Aorta (tissue), 5 donors: ENCODE measurements around the gene PRND. TPM values are rescaled to one million over a fixed set of nuclear protein-coding genes. Genes with fewer than 3 reads are reported as not detected.

Experiments
- ATAC-seq: fragments of 200-7000 bp; cut with Tn5 transposase; one replicate; pipeline ENCODE4 v1.9.1; 2022; ENCODE audit warnings: moderate library complexity; ENCODE audit not compliant: low FRiP score
- DNase-seq, 2 donors: peaks; one replicate each; pipeline ENCODE4 v3.0.0-alpha.2; 2020
- H3K27ac ChIP-seq, 2 donors: one replicate each; pipeline ENCODE4 v1.5.1; 2013; ENCODE audit warnings: low read length in 2 of 2, mild to moderate bottlenecking in 2 of 2, moderate library complexity in 2 of 2, control low read depth in 1 of 2, inconsistent platforms in 1 of 2, low read depth in 1 of 2
- H3K27me3 ChIP-seq, 2 donors: one replicate each; pipeline ENCODE4 v1.6.1; 2013; ENCODE audit warnings: control low read depth in 1 of 2, low read length in 1 of 2, mild to moderate bottlenecking in 1 of 2, moderate library complexity in 1 of 2; ENCODE audit not compliant: insufficient read depth in 2 of 2, control insufficient read depth in 1 of 2
- H3K36me3 ChIP-seq, 2 donors: one replicate each; pipeline ENCODE4 v1.6.1; 2013; ENCODE audit warnings: control low read depth in 1 of 2, low read length in 1 of 2, mild to moderate bottlenecking in 1 of 2; ENCODE audit not compliant: insufficient read depth in 2 of 2, control insufficient read depth in 1 of 2
- H3K4me1 ChIP-seq, 2 donors: one replicate each; pipeline ENCODE4 v1.6.1; 2013; ENCODE audit warnings: low read length in 2 of 2, control low read depth in 1 of 2, mild to moderate bottlenecking in 1 of 2, moderate library complexity in 1 of 2; ENCODE audit not compliant: insufficient read depth in 2 of 2, control insufficient read depth in 1 of 2
- H3K4me3 ChIP-seq, 2 donors: one replicate each; pipeline ENCODE4 v1.5.1; 2013; ENCODE audit warnings: low read length in 2 of 2, control low read depth in 1 of 2, mild to moderate bottlenecking in 1 of 2
- H3K9me3 ChIP-seq: one replicate; pipeline ENCODE4 v1.6.1; 2013; ENCODE audit warnings: mild to moderate bottlenecking, low read length; ENCODE audit not compliant: control insufficient read depth
- WGBS, 2 donors: extraction: QIAGEN DNeasy Blood & Tissue Kit; methylation state at CpG; one replicate each; pipeline ENCODE4 v1.1.7; 2013; 5-methylcytosine and 5-hydroxymethylcytosine counted together
- intact Hi-C, 2 donors: fragments of 100-400 bp; cut with DNase I; formaldehyde crosslinking; loops; one replicate each; pipeline versions ENCODE4 v1.14.2 to v1.15.0; 2022
- polyA plus RNA-seq, 2 donors: library from polyadenylated mRNA; stranded (reverse); fragments of 200-250 nt; gene quantifications; one replicate each; pipeline ENCODE4 v1.2.3, GENCODE V29; 2013
- total RNA-seq, 2 donors: library from RNA; stranded (reverse); fragmentation: NEBNext Ultra II Directional; extraction: Animal tissue kit (Norgen Biotek cat#: 25700); gene quantifications; one replicate each; pipeline ENCODE4 v1.2.1, GENCODE V29; 2021
- donor health status: healthy with polysubstance abuse.
- donor health status: Bipolar disorder and iron deficiency.
- donor health status: DM: no; HTN: no; CAD: no.
- donor health status: DM: no; HTN: no; CAD: no.
- donor health status: DM: yes; HTN: yes; CAD: no.

The PRND gene
- total and polyA plus RNA-seq, 4 donors = 1.3 TPM; not detected in 3

GRCh38 chr20:4713401-4713800, 8.3 kb upstream of the PRND start:
- H3K27me3 ChIP-seq = no peaks in the 10 kb centered on the region
- DNase-seq (no peak), ATAC-seq (no peak)
- 88 to 89% methylated on average over 7 of the region's 7 CpGs for WGBS, 2 donors
- intact Hi-C loops = no loop called here
- no peak overlapping the region for H3K4me3 ChIP-seq
- no peaks in the 10 kb centered on the region for H3K4me1 ChIP-seq
- no peak overlapping the region for H3K27ac ChIP-seq
- no peaks in the 10 kb centered on the region for H3K36me3 ChIP-seq
- no peaks in the 10 kb centered on the region for H3K9me3 ChIP-seq

GRCh38 chr20:4714818-4715217, 6.9 kb upstream of the PRND start:
- intact Hi-C loops = no loop called here
- no peak overlapping the region for H3K4me3 ChIP-seq
- whole genome bisulfite sequencing, 2 donors = 73 to 81% methylated on average over 1 of the region's 1 CpG
- H3K9me3 ChIP-seq = no peaks in the 10 kb centered on the region
- ATAC-seq = no peak
- no peaks in the 10 kb centered on the region for H3K36me3 ChIP-seq
- H3K4me1 ChIP-seq = no peaks in the 10 kb centered on the region
- no peak overlapping the region for H3K27ac ChIP-seq
- H3K27me3 ChIP-seq = no peaks in the 10 kb centered on the region
- no peak for DNase-seq

- WGBS, 2 donors = 69% methylated on average over 12 of the region's 12 CpGs
- no peak overlapping the region for H3K4me3 ChIP-seq
- ATAC-seq = no peak
- H3K36me3 ChIP-seq = no peaks in the 10 kb centered on the region
- intact Hi-C loops = no loop called here
- H3K27ac ChIP-seq = no peak overlapping the region
- H3K9me3 ChIP-seq = no peaks in the 10 kb centered on the region
- H3K4me1 ChIP-seq = no peaks in the 10 kb centered on the region
- no peaks in the 10 kb centered on the region for H3K27me3 ChIP-seq
- DNase-seq = no peak
These were observed 3.7 kb upstream of the PRND start for GRCh38 chr20:4717816-4718570.

- 93 to 96% methylated on average over 2 of the region's 2 CpGs for WGBS, 2 donors
- no peaks in the 10 kb centered on the region for H3K27me3 ChIP-seq
- intact Hi-C loops = no loop called here
- ATAC-seq (no peak), DNase-seq (no peak)
- H3K9me3 ChIP-seq = no peaks in the 10 kb centered on the region
- no peak overlapping the region for H3K4me3 ChIP-seq
- no peak overlapping the region for H3K27ac ChIP-seq
- H3K36me3 ChIP-seq = no peaks in the 10 kb centered on the region
- no peaks in the 10 kb centered on the region for H3K4me1 ChIP-seq
These were observed 2.5 kb upstream of the PRND start for GRCh38 chr20:4719190-4719589.

- Histone ChIP-seq H3K9me3 (no peaks in the 10 kb centered on the region), H3K4me3 (no peak overlapping the region), H3K4me1 (no peaks in the 10 kb centered on the region), H3K27me3 (no peaks in the 10 kb centered on the region), H3K36me3 (no peaks in the 10 kb centered on the region), H3K27ac (no peak overlapping the region)
- peak; percentile 87 for DNase-seq
- intact Hi-C loops = loop anchor here (1.0 to 10.0 kb wide), 2 partner anchors 113 to 616 kb away; no protein-coding TSS in a partner anchor
- ATAC-seq = peak; percentile 86
- WGBS, 2 donors = 30 to 35% methylated on average over 18 of the region's 18 CpGs
These were observed 1.4 kb upstream of the PRND start for GRCh38 chr20:4720041-4720976.

GRCh38 chr20:4720977-4721349, 746 bp upstream of the PRND start:
- Histone ChIP-seq H3K36me3 (no peaks in the 10 kb centered on the region), H3K9me3 (no peaks in the 10 kb centered on the region), H3K4me1 (no peaks in the 10 kb centered on the region), H3K27me3 (no peaks in the 10 kb centered on the region), H3K4me3 (no peak overlapping the region), H3K27ac (no peak overlapping the region)
- DNase-seq (no peak), ATAC-seq (no peak)
- intact Hi-C loops = loop anchor here (1.0 to 10.0 kb wide), 2 partner anchors 114 to 616 kb away; no protein-coding TSS in a partner anchor
- 29 to 30% methylated on average over 10 of the region's 10 CpGs for WGBS, 2 donors

- no peaks in the 10 kb centered on the region for H3K36me3 ChIP-seq
- no peak for DNase-seq
- H3K27ac ChIP-seq = no peak overlapping the region
- 84 to 90% methylated on average over 5 of the region's 5 CpGs for WGBS, 2 donors
- no peak overlapping the region for H3K4me3 ChIP-seq
- no peak for ATAC-seq
- intact Hi-C loops = loop anchor here in 1 of 2 donors (10.0 kb wide), 1 partner anchor 618 kb away; no protein-coding TSS in a partner anchor
- H3K9me3 ChIP-seq = no peaks in the 10 kb centered on the region
- no peaks in the 10 kb centered on the region for H3K27me3 ChIP-seq
- H3K4me1 ChIP-seq = no peaks in the 10 kb centered on the region
These were observed 862 bp downstream of the PRND start for GRCh38 chr20:4722571-4722970.

- intact Hi-C loops = loop anchor here in 1 of 2 donors (10.0 kb wide), 1 partner anchor 618 kb away; no protein-coding TSS in a partner anchor
- 74 to 76% methylated on average over 4 of the region's 4 CpGs for WGBS, 2 donors
These were observed 1.3 kb downstream of the PRND start for GRCh38 chr20:4722993-4723392.

More at GRCh38 chr20:4722993-4723392, 1.3 kb downstream of the PRND start:
- no peaks in the 10 kb centered on the region for H3K9me3 ChIP-seq
- no peak overlapping the region for H3K27ac ChIP-seq
- H3K4me1 ChIP-seq = no peaks in the 10 kb centered on the region
- DNase-seq (no peak), ATAC-seq (no peak)
- H3K4me3 ChIP-seq = no peak overlapping the region
- no peaks in the 10 kb centered on the region for H3K27me3 ChIP-seq
- no peaks in the 10 kb centered on the region for H3K36me3 ChIP-seq
